Osteoblast (primary cell): ENCODE results near the gene LTB4R2. TPM values are rescaled to one million over a fixed set of nuclear protein-coding genes. Genes with fewer than 3 reads are reported as not detected.

Source experiments
- DNase-seq: peaks from one replicate; pipeline ENCODE4 v3.0.0; 2011; ENCODE audit warnings: low spot score, mixed read lengths; ENCODE audit not compliant: insufficient read length; ENCODE audit errors: missing footprints
- H2AFZ ChIP-seq: 2 replicates; pipeline ENCODE4 v1.6.0; 2011; ENCODE audit warnings: mild to moderate bottlenecking, low read length
- H3K27ac ChIP-seq: 2 replicates; pipeline ENCODE4 v1.5.1; 2011; ENCODE audit warnings: mild to moderate bottlenecking, low read depth, low read length, moderate library complexity
- H3K27me3 ChIP-seq: 2 replicates; pipeline ENCODE4 v1.6.0; 2012; ENCODE audit warnings: mild to moderate bottlenecking, control low read depth, inconsistent platforms, low read length, moderate library complexity; ENCODE audit not compliant: insufficient read depth
- H3K36me3 ChIP-seq: 2 replicates; pipeline ENCODE4 v1.5.1; 2011; ENCODE audit warnings: mild to moderate bottlenecking, low read length, control low read depth, moderate library complexity; ENCODE audit not compliant: insufficient read depth
- H3K4me1 ChIP-seq: 2 replicates; pipeline ENCODE4 v1.5.1; 2011; ENCODE audit warnings: mild to moderate bottlenecking, low read length, control low read depth, moderate library complexity; ENCODE audit not compliant: insufficient read depth
- H3K4me2 ChIP-seq: 2 replicates; pipeline ENCODE4 v1.6.0; 2011; ENCODE audit warnings: mild to moderate bottlenecking, low read length; ENCODE audit not compliant: insufficient read depth
- H3K4me3 ChIP-seq: fragments of 200-600 bp; sonication (generic); 3 replicates; pipeline ENCODE4 v1.5.1; 2012; ENCODE audit warnings: mild to moderate bottlenecking, low read length, inconsistent platforms; ENCODE audit not compliant: insufficient read depth
- H3K79me2 ChIP-seq: 2 replicates; pipeline ENCODE4 v1.6.0; 2012; ENCODE audit warnings: mild to moderate bottlenecking, low read length, control low read depth, inconsistent platforms; ENCODE audit not compliant: insufficient read depth
- H3K9me3 ChIP-seq: 2 replicates; pipeline ENCODE4 v1.5.1; 2011; ENCODE audit warnings: low read depth, low read length, control low read depth
- H4K20me1 ChIP-seq: 2 replicates; pipeline ENCODE4 v1.6.0; 2012; ENCODE audit warnings: mild to moderate bottlenecking, low read length, control low read depth; ENCODE audit not compliant: insufficient read depth
- CTCF ChIP-seq: IDR thresholded peaks from 2 replicates; pipeline ENCODE4 v1.5.1; 2011; ENCODE audit warnings: mild to moderate bottlenecking, low read depth, low read length, moderate library complexity; ENCODE audit errors: extremely low read depth
- total RNA-seq: library from RNA; depleted of rRNA; stranded (reverse); fragments of >200 nt; gene quantifications from 2 replicates; pipeline ENCODE4 v1.2.3, GENCODE V29; 2012

The LTB4R2 gene
- total RNA-seq, 1 donor: 5.1 TPM

- H3K79me2 ChIP-seq: no peaks in the 10 kb centered on the region
- no peaks in the 10 kb centered on the region for H3K9me3 ChIP-seq
- H3K27ac ChIP-seq: no peak overlapping the region
- no peak overlapping the region for H2AFZ ChIP-seq
- no peaks in the 10 kb centered on the region for H4K20me1 ChIP-seq
- no peak overlapping the region for H3K4me3 ChIP-seq
- H3K4me1 ChIP-seq: peaks cover 15% of the 10 kb centered on the region
- DNase-seq: no peak
- H3K36me3 ChIP-seq: peaks cover 38% of the 10 kb centered on the region
- no peaks in the 10 kb centered on the region for H3K27me3 ChIP-seq
- H3K4me2 ChIP-seq: no peak overlapping the region
- no peak for TF ChIP-seq CTCF
Measured at GRCh38 chr14:24307156-24307574, 2.8 kb upstream of the LTB4R2 start.

- peak; percentile 99 for TF ChIP-seq CTCF
- H3K27me3 ChIP-seq: no peaks in the 10 kb centered on the region
- H3K36me3 ChIP-seq: peaks cover 32% of the 10 kb centered on the region
- peaks cover 15% of the 10 kb centered on the region for H3K4me1 ChIP-seq
- no peaks in the 10 kb centered on the region for H4K20me1 ChIP-seq
- H3K4me3 ChIP-seq: no peak within 1 kb of the TSS
- no peaks in the 10 kb centered on the region for H3K9me3 ChIP-seq
- DNase-seq: peak; percentile 97
- H3K79me2 ChIP-seq: no peaks in the 10 kb centered on the region
- no peak within 1 kb of the TSS for H3K27ac ChIP-seq
- no peak within 1 kb of the TSS for H3K4me2 ChIP-seq
- H2AFZ ChIP-seq: no peak within 1 kb of the TSS
Measured at GRCh38 chr14:24307575-24308341, 2.2 kb upstream of the LTB4R2 start, which contains the start of gene CIDEB. Gene CIDEB, minus strand, starts transcription at chr14:24307977. Its CDS starts 119 bp downstream, at chr14:24307858.

- H4K20me1 ChIP-seq: no peaks in the 10 kb centered on the region
- H3K36me3 ChIP-seq: peaks cover 25% of the 10 kb centered on the region
- DNase-seq: peak; percentile 83
- no peak overlapping the region for H3K27ac ChIP-seq
- peak; percentile 1 for TF ChIP-seq CTCF
- no peak overlapping the region for H2AFZ ChIP-seq
- H3K4me2 ChIP-seq: no peak overlapping the region
- H3K27me3 ChIP-seq: no peaks in the 10 kb centered on the region
- H3K4me1 ChIP-seq: peaks cover 15% of the 10 kb centered on the region
- no peaks in the 10 kb centered on the region for H3K9me3 ChIP-seq
- no peaks in the 10 kb centered on the region for H3K79me2 ChIP-seq
- no peak overlapping the region for H3K4me3 ChIP-seq
Measured at GRCh38 chr14:24308342-24309124, 1.4 kb upstream of the LTB4R2 start.

GRCh38 chr14:24310265-24310645 is 315 bp downstream of the LTB4R2 start:
- peak overlapping the region; percentile 80 for H3K4me2 ChIP-seq
- H3K4me1 ChIP-seq: peaks cover 15% of the 10 kb centered on the region
- no peaks in the 10 kb centered on the region for H3K79me2 ChIP-seq
- H3K36me3 ChIP-seq: peaks cover 8% of the 10 kb centered on the region
- TF ChIP-seq CTCF: no peak
- no peaks in the 10 kb centered on the region for H3K27me3 ChIP-seq
- H3K4me3 ChIP-seq: peak overlapping the region; percentile 63
- no peak overlapping the region for H2AFZ ChIP-seq
- H3K27ac ChIP-seq: no peak overlapping the region
- H3K9me3 ChIP-seq: no peaks in the 10 kb centered on the region
- no peaks in the 10 kb centered on the region for H4K20me1 ChIP-seq
- DNase-seq: no peak
